Endothelial cell of umbilical vein (primary cell): ENCODE measurements around the gene MPV17. TPM values are rescaled to one million over a fixed set of nuclear protein-coding genes. Genes with fewer than 3 reads are reported as not detected.
A peak's percentile ranks its signal among the peaks of the same experiment; 100 is the strongest.

Experiments
- BruUV-seq: library from RNA; stranded (reverse); fragments of 400-500 nt; replicated peaks from 2 replicates; lab custom pipeline; 2021; lab: Mats Ljungman, UMichigan
- CTCF ChIA-PET: fragments of 300-600, 350-600 bp; sonication (Branson Sonifier 250); formaldehyde crosslinking; loops from one replicate; lab custom pipeline; 2021; ENCODE audit warnings: antibody characterized with exemption, inconsistent platforms; lab: Charles Lee
- POLR2A ChIA-PET: fragments of 300-600, 350-600 bp; sonication (Branson Sonifier 250); formaldehyde crosslinking; loops from one replicate; lab custom pipeline; 2021; ENCODE audit warnings: antibody characterized with exemption, inconsistent platforms; lab: Charles Lee
- DNase-seq: peaks from one replicate; pipeline ENCODE4 v3.0.0-alpha.2; 2011; ENCODE audit warnings: low read depth, low spot score
- FAIRE-seq: peaks from 2 replicates; lab custom pipeline; 2011; peaks lifted over from hg19 to GRCh38; lab: Jason Lieb, UNC
- H2AFZ ChIP-seq: 2 replicates; pipeline ENCODE4 v1.6.0; 2012; ENCODE audit warnings: low read depth, low read length, control low read depth, inconsistent platforms
- H3K27ac ChIP-seq: 2 replicates; pipeline ENCODE4 v1.5.1; 2011; ENCODE audit warnings: low read depth, mild to moderate bottlenecking, control low read depth, low read length, moderate library complexity; ENCODE audit not compliant: insufficient read depth
- H3K27me3 ChIP-seq, 2 experiments: 2 replicates each; pipeline versions ENCODE4 v1.6.0 to v1.6.1; 2011; ENCODE audit warnings: low read length in 2 of 2, mixed read lengths in 1 of 2; ENCODE audit not compliant: control insufficient read depth in 2 of 2, insufficient read depth in 2 of 2
- H3K36me3 ChIP-seq, 2 experiments: 2 replicates in 1 of 2; 3 replicates in 1 of 2; pipeline ENCODE4 v1.5.1; 2011; ENCODE audit warnings: low read length in 2 of 2, mild to moderate bottlenecking in 1 of 2, moderate library complexity in 1 of 2; ENCODE audit not compliant: control insufficient read depth in 2 of 2, insufficient read depth in 2 of 2; ENCODE audit errors: extremely low read depth in 1 of 2
- H3K4me1 ChIP-seq: 3 replicates; pipeline ENCODE4 v1.5.1; 2011; ENCODE audit warnings: mild to moderate bottlenecking, low read length; ENCODE audit not compliant: control insufficient read depth, insufficient read depth; ENCODE audit errors: extremely low read depth
- H3K4me2 ChIP-seq: 2 replicates; pipeline ENCODE4 v1.6.1; 2011; ENCODE audit warnings: low read length, control low read depth, mixed read lengths; ENCODE audit not compliant: insufficient read depth
- H3K4me3 ChIP-seq, 3 experiments: fragments of 200-600 bp in 1 of 3; sonication (generic), shearing (Covaris generic) in 1 of 3; replicated peaks in 1 of 3; 2 replicates each; pipeline ENCODE4 v1.5.1; 2011 to 2016; ENCODE audit warnings: control low read depth in 3 of 3, low read length in 3 of 3, mild to moderate bottlenecking in 2 of 3, inconsistent platforms in 1 of 3, low read depth in 1 of 3, moderate library complexity in 1 of 3; ENCODE audit not compliant: insufficient read depth in 1 of 3
- H3K79me2 ChIP-seq: 2 replicates; pipeline ENCODE4 v1.6.0; 2012; ENCODE audit warnings: low read length, inconsistent platforms; ENCODE audit not compliant: control insufficient read depth, insufficient read depth
- H3K9ac ChIP-seq: replicated peaks from 2 replicates; pipeline ENCODE3; 2011; ENCODE audit warnings: low read length, control low read depth; ENCODE audit not compliant: insufficient read depth; ENCODE audit errors: extremely low read depth
- H3K9me1 ChIP-seq: replicated peaks from 3 replicates; pipeline ENCODE4 v1.6.0; 2011; ENCODE audit warnings: mild to moderate bottlenecking, low read length; ENCODE audit not compliant: control insufficient read depth, insufficient read depth; ENCODE audit errors: extremely low read depth
- H3K9me3 ChIP-seq: replicated peaks from 2 replicates; pipeline ENCODE4 v1.5.1; 2012; ENCODE audit warnings: low read length, inconsistent platforms; ENCODE audit not compliant: control insufficient read depth, insufficient read depth
- H4K20me1 ChIP-seq: replicated peaks from 2 replicates; pipeline ENCODE3; 2011; ENCODE audit warnings: mild to moderate bottlenecking, low read length; ENCODE audit not compliant: control insufficient read depth, insufficient read depth; ENCODE audit errors: extremely low read depth
- EZH2 ChIP-seq: IDR thresholded peaks from 2 replicates; pipeline ENCODE4 v1.6.1; 2012; ENCODE audit warnings: borderline replicate concordance, low read depth, mild to moderate bottlenecking, moderate library complexity, low read length, inconsistent platforms; ENCODE audit not compliant: severe bottlenecking
- FOS ChIP-seq: IDR thresholded peaks from 2 replicates; pipeline ENCODE4 v1.6.1; 2011; ENCODE audit warnings: mild to moderate bottlenecking, low read length, moderate library complexity, borderline replicate concordance; ENCODE audit not compliant: insufficient read depth
- GATA2 ChIP-seq: IDR thresholded peaks from 2 replicates; pipeline ENCODE4 v1.7.0; 2011; ENCODE audit warnings: low read depth, mild to moderate bottlenecking, moderate library complexity, mixed read lengths, low read length; ENCODE audit not compliant: insufficient read length, insufficient read depth
- JUN ChIP-seq: IDR thresholded peaks from 2 replicates; pipeline ENCODE4 v1.6.1; 2011; ENCODE audit warnings: borderline replicate concordance, low read depth; ENCODE audit not compliant: insufficient read length, insufficient read depth
- MYC ChIP-seq: IDR thresholded peaks from one replicate; pipeline ENCODE4 v1.6.1; 2011; ENCODE audit warnings: mild to moderate bottlenecking, low read depth, low read length
- POLR2A ChIP-seq: IDR thresholded peaks from 2 replicates; pipeline ENCODE4 v1.6.1; 2012; ENCODE audit warnings: low read depth, mild to moderate bottlenecking, control low read depth, low read length
- POLR2AphosphoS5 ChIP-seq: IDR thresholded peaks from 2 replicates; pipeline ENCODE4 v1.6.1; 2012; ENCODE audit warnings: low read depth, mild to moderate bottlenecking, control low read depth, low read length, moderate library complexity; ENCODE audit not compliant: insufficient read depth
- dilution Hi-C: fragments of 300-500 bp; cut with MboI; formaldehyde crosslinking; loops from one replicate; pipeline ENCODE4 v1.15.0; 2019; ENCODE audit warnings: low sequenced_read_pairs; ENCODE audit not compliant: extremely low pct_ligation_motif_present
- intact Hi-C: fragments of 100-400 bp; cut with micrococcal nuclease; formaldehyde crosslinking; loops from one replicate; pipeline ENCODE4 v1.10.0; 2022
- polyA plus RNA-seq, 4 experiments: library from polyadenylated mRNA; depleted of rRNA in 3 of 4; stranded (reverse) in 3 of 4; unstranded in 1 of 4; fragments of >200 nt; gene quantifications; 2 replicates each; pipeline versions ENCODE4 v1.2.1 to v1.2.3, GENCODE V29; 2011 to 2012; ENCODE audit warnings: missing spikeins in 1 of 4
- total RNA-seq: library from RNA; stranded (reverse); gene quantifications from 2 replicates; pipeline ENCODE4 v1.2.3, GENCODE V29; 2021
- TF ChIP-seq, protein P1 (sequence below): IDR thresholded peaks from 2 replicates; pipeline ENCODE4 v1.6.1; 2011; ENCODE audit not compliant: insufficient read depth, insufficient read length
- TF ChIP-seq, protein P2 (sequence below), 2 donors: IDR thresholded peaks; 1 replicate in 1 of 2; 2 replicates in 1 of 2; pipeline ENCODE4 v1.5.1; 2011; ENCODE audit warnings: low read length in 2 of 2, mild to moderate bottlenecking in 2 of 2, moderate library complexity in 2 of 2, control low read depth in 1 of 2, inconsistent platforms in 1 of 2, low read depth in 1 of 2; ENCODE audit not compliant: insufficient read depth in 1 of 2; ENCODE audit errors: extremely low read depth in 1 of 2

Gene MPV17
- total and polyA plus RNA-seq, 2 donors (not counting 3 experiments of a cell fraction or from before 2014, with no cell fraction given): 74.7 to 267 TPM

DNA sequence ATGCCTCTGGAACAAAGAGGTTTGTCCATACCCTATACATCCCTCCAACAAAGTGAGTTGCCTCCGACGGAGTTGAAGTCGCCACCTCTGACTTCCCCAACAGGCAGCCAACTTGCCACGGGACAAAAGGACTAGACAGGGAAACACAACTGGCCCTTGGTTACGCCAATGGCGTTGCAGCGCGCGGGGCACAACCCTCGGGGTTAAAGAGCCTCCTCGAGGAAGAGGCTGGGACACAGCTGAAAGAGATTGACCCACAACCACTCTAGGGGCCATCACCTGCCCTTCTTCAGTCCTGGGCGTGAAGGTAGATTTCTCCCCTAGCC, 33.1 kb upstream of the MPV17 start:
- peak; percentile 77 for DNase-seq
- H3K9ac ChIP-seq: peak overlapping the region; percentile 95
- peaks cover 64% of the 10 kb centered on the region for H3K79me2 ChIP-seq
- no TSS peak for BruUV-seq
- dilution Hi-C loops: no loop called here
- H3K9me1 ChIP-seq: no peaks in the 10 kb centered on the region
- H3K9me3 ChIP-seq: no peaks in the 10 kb centered on the region
- H3K36me3 ChIP-seq: no peaks in the 10 kb centered on the region
- ChIA-PET CTCF (interaction anchor here (0.6 to 1.8 kb wide), 4 partner anchors 10 to 275 kb away, joined by 3 to 8 read pairs (median 5); partner anchors contain the start of genes EIF2B4 and PPM1G), POLR2A (interaction anchor here (1.1 kb wide), 1 partner anchor 34 kb away, joined by 4 read pairs; no protein-coding TSS in a partner anchor)
- intact Hi-C loops: loop anchor here (1.0 to 5.0 kb wide), 6 partner anchors 14 to 327 kb away; partner anchors contain the start of genes CAD, EIF2B4, MPV17 and NRBP1
- H3K4me1 ChIP-seq: peaks cover 16% of the 10 kb centered on the region
- H2AFZ ChIP-seq: peak overlapping the region; percentile 83
- H3K4me2 ChIP-seq: peak overlapping the region; percentile 99
- no peaks in the 10 kb centered on the region for H4K20me1 ChIP-seq
- FAIRE-seq: no peak
- peak overlapping the region; percentile 83 for H3K27ac ChIP-seq
- H3K4me3 ChIP-seq: peak overlapping the region; percentile 40 to 90 (median 63)
- H3K27me3 ChIP-seq: no peaks in the 10 kb centered on the region
- TF ChIP-seq POLR2A (no peak), MYC (no peak), EZH2 (no peak), JUN (no peak), FOS (no peak), GATA2 (no peak), POLR2AphosphoS5 (no peak)
- TF ChIP-seq, protein P1, sequence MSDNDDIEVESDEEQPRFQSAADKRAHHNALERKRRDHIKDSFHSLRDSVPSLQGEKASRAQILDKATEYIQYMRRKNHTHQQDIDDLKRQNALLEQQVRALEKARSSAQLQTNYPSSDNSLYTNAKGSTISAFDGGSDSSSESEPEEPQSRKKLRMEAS: no peak
- TF ChIP-seq, protein P2, sequence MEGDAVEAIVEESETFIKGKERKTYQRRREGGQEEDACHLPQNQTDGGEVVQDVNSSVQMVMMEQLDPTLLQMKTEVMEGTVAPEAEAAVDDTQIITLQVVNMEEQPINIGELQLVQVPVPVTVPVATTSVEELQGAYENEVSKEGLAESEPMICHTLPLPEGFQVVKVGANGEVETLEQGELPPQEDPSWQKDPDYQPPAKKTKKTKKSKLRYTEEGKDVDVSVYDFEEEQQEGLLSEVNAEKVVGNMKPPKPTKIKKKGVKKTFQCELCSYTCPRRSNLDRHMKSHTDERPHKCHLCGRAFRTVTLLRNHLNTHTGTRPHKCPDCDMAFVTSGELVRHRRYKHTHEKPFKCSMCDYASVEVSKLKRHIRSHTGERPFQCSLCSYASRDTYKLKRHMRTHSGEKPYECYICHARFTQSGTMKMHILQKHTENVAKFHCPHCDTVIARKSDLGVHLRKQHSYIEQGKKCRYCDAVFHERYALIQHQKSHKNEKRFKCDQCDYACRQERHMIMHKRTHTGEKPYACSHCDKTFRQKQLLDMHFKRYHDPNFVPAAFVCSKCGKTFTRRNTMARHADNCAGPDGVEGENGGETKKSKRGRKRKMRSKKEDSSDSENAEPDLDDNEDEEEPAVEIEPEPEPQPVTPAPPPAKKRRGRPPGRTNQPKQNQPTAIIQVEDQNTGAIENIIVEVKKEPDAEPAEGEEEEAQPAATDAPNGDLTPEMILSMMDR (IDR thresholded peaks at IDR 0.05; ENCODE audit: extremely low read depth in 1 of 2, insufficient read depth in 1 of 2, low read depth in 1 of 2, low read length in 2 of 2): no peak
